Thymus (tissue), 11 donors: ENCODE results near the gene KLHL33. TPM values are rescaled to one million over a fixed set of nuclear protein-coding genes. Genes with fewer than 3 reads are reported as not detected.

Experiments
- DNase-seq, 9 donors: peaks; one replicate each; pipeline ENCODE4 v3.0.0-alpha.2; 2013; ENCODE audit warnings: low spot score in 9 of 9, low read depth in 6 of 9, missing footprints in 1 of 9
- H3K27ac ChIP-seq, 2 donors: one replicate each; pipeline ENCODE4 v1.5.1; 2013; ENCODE audit warnings: control low read depth in 1 of 2, low read depth in 1 of 2, low read length in 1 of 2, mild to moderate bottlenecking in 1 of 2, moderate library complexity in 1 of 2
- H3K27me3 ChIP-seq, 2 donors: one replicate each; pipeline ENCODE4 v1.5.1; 2013; ENCODE audit warnings: low read length in 1 of 2; ENCODE audit not compliant: control insufficient read depth in 2 of 2, insufficient read depth in 1 of 2
- H3K36me3 ChIP-seq, 2 donors: one replicate each; pipeline ENCODE4 v1.5.1; 2013; ENCODE audit warnings: low read length in 1 of 2, mild to moderate bottlenecking in 1 of 2, moderate library complexity in 1 of 2; ENCODE audit not compliant: control insufficient read depth in 2 of 2, insufficient read depth in 2 of 2
- H3K4me1 ChIP-seq, 2 donors: one replicate each; pipeline ENCODE4 v1.5.1; 2013; ENCODE audit warnings: low read length in 2 of 2; ENCODE audit not compliant: control insufficient read depth in 2 of 2, insufficient read depth in 2 of 2
- H3K4me3 ChIP-seq, 2 donors: one replicate each; pipeline ENCODE4 v1.5.1; 2013; ENCODE audit warnings: low read length in 2 of 2, control low read depth in 1 of 2, mild to moderate bottlenecking in 1 of 2
- H3K9me3 ChIP-seq, 2 donors: one replicate each; pipeline ENCODE4 v1.5.1; 2013; ENCODE audit warnings: low read length in 1 of 2, mild to moderate bottlenecking in 1 of 2; ENCODE audit not compliant: control insufficient read depth in 2 of 2, insufficient read depth in 1 of 2
- WGBS: extraction: QIAGEN DNeasy Blood & Tissue Kit; methylation state at CpG from one replicate; pipeline ENCODE4 v1.1.7; 2013; 5-methylcytosine and 5-hydroxymethylcytosine counted together
- polyA plus RNA-seq: library from polyadenylated mRNA; stranded (reverse); fragments of 200-250 nt; gene quantifications from one replicate; pipeline ENCODE4 v1.2.3, GENCODE V29; 2013
- total RNA-seq: library from RNA; stranded (reverse); fragments of 120-200 nt; gene quantifications from one replicate; pipeline ENCODE4 v1.2.4, GENCODE V29; 2013
- donor health status: healthy.

KLHL33 gene
- total and polyA plus RNA-seq, 2 donors: 0.64 to 0.80 TPM

GRCh38 chr14:20412411-20412810 is 23.6 kb downstream of the KLHL33 start:
- no peaks in the 10 kb centered on the region for H3K27me3 ChIP-seq
- H3K9me3 ChIP-seq: no peaks in the 10 kb centered on the region
- peak overlapping the region; percentile 95 to 99 for H3K4me3 ChIP-seq
- H3K27ac ChIP-seq: peak overlapping the region in 1 of 2 donors; percentile 97
- peaks cover 7 to 10% of the 10 kb centered on the region in 2 donors for H3K36me3 ChIP-seq
- DNase-seq: peak in 1 of 9 donors; percentile 34
- 12% methylated on average over 7 of the region's 7 CpGs for WGBS
- peaks cover 6 to 9% of the 10 kb centered on the region in 2 donors for H3K4me1 ChIP-seq

- no peaks in the 10 kb centered on the region for H3K27me3 ChIP-seq
- H3K36me3 ChIP-seq: peaks cover 21 to 22% of the 10 kb centered on the region in 2 donors
- H3K9me3 ChIP-seq: no peaks in the 10 kb centered on the region
- 96% methylated on average over 2 of the region's 2 CpGs for WGBS
- H3K4me3 ChIP-seq: no peak overlapping the region
- peaks cover 4% of the 10 kb centered on the region in 2 donors for H3K4me1 ChIP-seq
- DNase-seq: no peak
- no peak overlapping the region for H3K27ac ChIP-seq
Observed at GRCh38 chr14:20409226-20409625, 26.7 kb downstream of the KLHL33 start.

DNA sequence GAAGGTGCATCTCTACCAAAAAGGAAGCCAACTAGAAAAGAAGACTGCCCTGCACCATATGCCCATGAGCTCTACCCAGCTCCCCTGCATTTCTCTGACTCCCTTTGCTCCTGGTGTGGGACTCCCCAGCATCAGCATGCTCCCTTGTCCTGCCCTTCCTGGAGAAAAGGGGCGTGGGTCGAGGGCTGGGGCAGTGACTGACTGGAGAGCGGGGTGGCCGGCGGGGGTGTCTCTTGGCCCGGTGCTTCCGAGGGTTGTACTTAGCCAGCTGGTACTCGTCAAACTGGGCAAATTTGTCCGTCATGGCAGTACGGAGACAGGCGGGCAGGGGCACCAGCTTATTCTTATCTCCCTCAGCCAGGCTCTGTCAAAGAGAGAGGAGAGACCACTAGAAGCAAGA is 32.4 kb downstream of the KLHL33 start:
- Histone ChIP-seq H3K27ac (no peak overlapping the region), H3K4me3 (no peak overlapping the region), H3K27me3 (no peaks in the 10 kb centered on the region), H3K9me3 (no peaks in the 10 kb centered on the region), H3K4me1 (no peaks in the 10 kb centered on the region), H3K36me3 (peaks cover 36 to 39% of the 10 kb centered on the region in 2 donors)
- 98% methylated on average over 11 of the region's 11 CpGs for WGBS
- no peak for DNase-seq

DNA sequence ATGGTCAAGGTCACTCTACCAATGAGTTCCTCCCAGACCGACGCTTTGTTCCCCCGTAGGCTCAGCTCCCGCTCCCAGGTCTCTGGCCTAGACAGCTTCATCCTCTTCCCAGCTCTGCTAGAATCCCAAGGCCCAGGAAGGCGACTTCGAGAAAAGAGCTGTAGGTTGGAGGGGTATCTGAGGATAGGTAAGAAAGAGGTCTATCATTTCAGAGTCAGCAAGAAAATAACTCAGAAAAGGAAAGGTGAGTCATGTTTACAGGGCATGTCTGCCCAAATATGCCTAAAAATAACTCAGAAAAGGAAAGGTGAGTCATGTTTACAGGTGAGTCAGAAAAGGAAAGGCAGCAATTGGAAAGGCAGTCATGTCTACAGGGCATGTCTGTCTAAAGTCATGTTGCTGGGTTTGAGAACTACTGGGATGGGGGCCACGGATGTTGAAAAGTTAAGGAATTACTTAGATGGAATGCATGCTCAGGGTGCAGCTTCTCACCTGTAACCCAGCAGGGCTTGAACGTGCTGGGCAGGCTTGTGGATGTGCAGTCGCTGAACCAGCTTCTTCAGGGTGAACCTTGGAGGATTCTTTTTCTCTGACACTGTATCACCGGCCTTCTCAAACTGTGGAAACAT is 34.9 kb downstream of the KLHL33 start:
- no peaks in the 10 kb centered on the region for H3K27me3 ChIP-seq
- H3K4me1 ChIP-seq: no peaks in the 10 kb centered on the region
- 97% methylated on average over 10 of the region's 10 CpGs for WGBS
- H3K9me3 ChIP-seq: no peaks in the 10 kb centered on the region
- H3K4me3 ChIP-seq: no peak overlapping the region
- no peak for DNase-seq
- peaks cover 26 to 29% of the 10 kb centered on the region in 2 donors for H3K36me3 ChIP-seq
- no peak overlapping the region for H3K27ac ChIP-seq

DNA sequence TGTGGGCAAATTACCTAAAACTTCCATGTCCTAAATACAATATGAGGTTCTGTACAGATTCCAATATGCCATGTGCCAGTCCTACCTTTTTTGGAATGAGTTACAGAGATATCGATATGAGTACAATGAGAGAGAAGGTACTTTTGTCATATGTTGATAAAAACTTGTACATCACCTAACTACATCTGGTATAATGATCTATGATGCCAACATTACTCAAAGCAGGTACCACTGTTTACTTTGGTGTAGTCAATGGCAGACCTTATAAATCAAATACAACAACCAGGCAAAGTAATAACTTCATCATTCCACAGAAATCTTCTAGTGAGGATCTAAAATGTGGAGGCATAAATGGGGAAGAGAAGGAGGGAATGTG is 35.4 kb downstream of the KLHL33 start:
- H3K27me3 ChIP-seq: no peaks in the 10 kb centered on the region
- no peaks in the 10 kb centered on the region for H3K9me3 ChIP-seq
- no peak for DNase-seq
- peaks cover 29 to 34% of the 10 kb centered on the region in 2 donors for H3K36me3 ChIP-seq
- H3K27ac ChIP-seq: no peak overlapping the region
- WGBS: 100% methylated on average over 1 of the region's 1 CpG
- H3K4me3 ChIP-seq: no peak overlapping the region
- no peaks in the 10 kb centered on the region for H3K4me1 ChIP-seq

DNA sequence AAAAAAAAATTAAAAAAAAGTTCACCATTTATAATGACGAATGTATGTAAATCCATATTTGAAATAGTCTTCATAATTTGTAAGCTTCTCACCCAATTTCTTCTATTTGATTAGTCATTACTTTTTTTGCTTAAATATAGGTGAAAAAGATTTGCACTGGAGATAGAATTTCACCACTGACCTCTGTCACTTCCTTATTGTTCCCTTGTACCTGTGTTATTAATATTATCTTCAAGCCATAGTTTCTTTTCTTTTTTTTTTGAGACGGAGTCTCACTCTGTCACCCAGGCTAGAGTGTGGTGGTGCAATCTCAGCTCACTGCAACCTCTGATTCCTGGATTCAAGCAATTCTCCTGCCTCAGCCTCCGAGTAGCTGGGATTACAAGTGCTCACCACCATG is 38.5 kb downstream of the KLHL33 start:
- Histone ChIP-seq H3K9me3 (no peaks in the 10 kb centered on the region), H3K4me3 (no peak overlapping the region), H3K4me1 (no peaks in the 10 kb centered on the region), H3K36me3 (peaks cover 24 to 40% of the 10 kb centered on the region in 2 donors), H3K27me3 (no peaks in the 10 kb centered on the region), H3K27ac (no peak overlapping the region)
- no peak for DNase-seq
- WGBS: 99% methylated on average over 3 of the region's 3 CpGs

- 97% methylated on average over 4 of the region's 4 CpGs for WGBS
Observed at GRCh38 chr14:20391505-20391904, 44.5 kb downstream of the KLHL33 start.

DNA sequence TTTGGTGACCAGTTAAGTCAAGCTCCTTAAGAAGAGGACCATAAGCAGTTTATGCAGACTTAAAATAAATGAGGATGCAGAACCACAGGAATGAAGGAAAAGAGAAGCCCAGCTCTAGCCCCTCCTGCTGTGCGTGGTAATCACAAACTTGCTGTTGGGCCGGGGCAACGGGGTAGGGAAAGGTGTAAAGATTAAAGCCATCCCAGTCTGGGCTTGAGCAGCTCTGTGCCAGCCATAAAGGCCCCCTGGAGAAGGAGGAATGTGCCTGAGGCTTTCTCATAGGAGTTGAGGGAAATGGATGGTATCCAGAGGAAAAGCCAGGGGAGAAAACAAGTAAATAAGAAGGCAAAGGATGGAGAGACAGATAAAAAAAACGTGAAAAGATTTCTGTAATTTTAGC is 47.8 kb downstream of the KLHL33 start:
- Histone ChIP-seq H3K36me3 (peaks cover 61 to 74% of the 10 kb centered on the region in 2 donors), H3K27me3 (no peaks in the 10 kb centered on the region), H3K4me1 (no peaks in the 10 kb centered on the region), H3K9me3 (no peaks in the 10 kb centered on the region), H3K4me3 (no peak overlapping the region), H3K27ac (no peak overlapping the region)
- WGBS: 76% methylated on average over 4 of the region's 4 CpGs
- DNase-seq: no peak

More at GRCh38 chr14:20391505-20391904, 44.5 kb downstream of the KLHL33 start:
- no peaks in the 10 kb centered on the region for H3K9me3 ChIP-seq
- DNase-seq: no peak
- H3K27ac ChIP-seq: no peak overlapping the region
- no peaks in the 10 kb centered on the region for H3K27me3 ChIP-seq
- peaks cover 59 to 62% of the 10 kb centered on the region in 2 donors for H3K36me3 ChIP-seq
- no peak overlapping the region for H3K4me3 ChIP-seq
- H3K4me1 ChIP-seq: no peaks in the 10 kb centered on the region

- Histone ChIP-seq H3K4me1 (no peaks in the 10 kb centered on the region), H3K4me3 (no peak overlapping the region), H3K36me3 (peaks cover 65 to 80% of the 10 kb centered on the region in 2 donors), H3K9me3 (no peaks in the 10 kb centered on the region), H3K27me3 (no peaks in the 10 kb centered on the region), H3K27ac (no peak overlapping the region)
- 94% methylated on average over 6 of the region's 6 CpGs for WGBS
- DNase-seq: peak in 1 of 9 donors; percentile 12
Observed at GRCh38 chr14:20387576-20387975, 48.4 kb downstream of the KLHL33 start.
